PFSK-1 (cell line): Measurements from ENCODE around the gene DPF3.

Source experiments
- FOXP2 ChIP-seq: optimal IDR thresholded peaks from 2 replicates; pipeline ENCODE3; 2011; ENCODE audit warnings: borderline replicate concordance, control low read depth, inconsistent platforms; ENCODE audit not compliant: insufficient read depth; ENCODE audit errors: extremely low read length, extremely low read depth
- POLR2AphosphoS5 ChIP-seq: IDR thresholded peaks from 2 replicates; pipeline ENCODE4 v1.6.1; 2012; ENCODE audit warnings: low read depth, mild to moderate bottlenecking, control low read depth, low read length, moderate library complexity
- SIN3A ChIP-seq: IDR thresholded peaks from 2 replicates; pipeline ENCODE4 v1.6.1; 2012; ENCODE audit warnings: mild to moderate bottlenecking, low read length, moderate library complexity, borderline replicate concordance; ENCODE audit not compliant: insufficient read depth
- TAF1 ChIP-seq: IDR thresholded peaks from 2 replicates; pipeline ENCODE4 v1.6.1; 2012; ENCODE audit warnings: low read length, control low read depth, borderline replicate concordance; ENCODE audit not compliant: insufficient read depth
- TF ChIP-seq, protein P1 (sequence below), 2 experiments: IDR thresholded peaks; 2 replicates each; pipeline versions ENCODE4 v1.6.1 to v1.8.0; 2011 to 2012; ENCODE audit warnings: low read depth in 2 of 2, low read length in 2 of 2, control low read depth in 1 of 2, inconsistent platforms in 1 of 2, mild to moderate bottlenecking in 1 of 2, moderate library complexity in 1 of 2; ENCODE audit not compliant: insufficient read depth in 1 of 2

Gene DPF3

GRCh38 chr14:72706485-72706884 is 187.4 kb downstream of the DPF3 start:
- no peak for TF ChIP-seq TAF1
- no peak for TF ChIP-seq FOXP2
- TF ChIP-seq, protein P1, sequence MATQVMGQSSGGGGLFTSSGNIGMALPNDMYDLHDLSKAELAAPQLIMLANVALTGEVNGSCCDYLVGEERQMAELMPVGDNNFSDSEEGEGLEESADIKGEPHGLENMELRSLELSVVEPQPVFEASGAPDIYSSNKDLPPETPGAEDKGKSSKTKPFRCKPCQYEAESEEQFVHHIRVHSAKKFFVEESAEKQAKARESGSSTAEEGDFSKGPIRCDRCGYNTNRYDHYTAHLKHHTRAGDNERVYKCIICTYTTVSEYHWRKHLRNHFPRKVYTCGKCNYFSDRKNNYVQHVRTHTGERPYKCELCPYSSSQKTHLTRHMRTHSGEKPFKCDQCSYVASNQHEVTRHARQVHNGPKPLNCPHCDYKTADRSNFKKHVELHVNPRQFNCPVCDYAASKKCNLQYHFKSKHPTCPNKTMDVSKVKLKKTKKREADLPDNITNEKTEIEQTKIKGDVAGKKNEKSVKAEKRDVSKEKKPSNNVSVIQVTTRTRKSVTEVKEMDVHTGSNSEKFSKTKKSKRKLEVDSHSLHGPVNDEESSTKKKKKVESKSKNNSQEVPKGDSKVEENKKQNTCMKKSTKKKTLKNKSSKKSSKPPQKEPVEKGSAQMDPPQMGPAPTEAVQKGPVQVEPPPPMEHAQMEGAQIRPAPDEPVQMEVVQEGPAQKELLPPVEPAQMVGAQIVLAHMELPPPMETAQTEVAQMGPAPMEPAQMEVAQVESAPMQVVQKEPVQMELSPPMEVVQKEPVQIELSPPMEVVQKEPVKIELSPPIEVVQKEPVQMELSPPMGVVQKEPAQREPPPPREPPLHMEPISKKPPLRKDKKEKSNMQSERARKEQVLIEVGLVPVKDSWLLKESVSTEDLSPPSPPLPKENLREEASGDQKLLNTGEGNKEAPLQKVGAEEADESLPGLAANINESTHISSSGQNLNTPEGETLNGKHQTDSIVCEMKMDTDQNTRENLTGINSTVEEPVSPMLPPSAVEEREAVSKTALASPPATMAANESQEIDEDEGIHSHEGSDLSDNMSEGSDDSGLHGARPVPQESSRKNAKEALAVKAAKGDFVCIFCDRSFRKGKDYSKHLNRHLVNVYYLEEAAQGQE (IDR thresholded peaks at IDR 0.05; ENCODE audit: insufficient read depth in 1 of 2, low read depth in 2 of 2, low read length in 2 of 2): no peak
- TF ChIP-seq SIN3A: no peak
- no peak for TF ChIP-seq POLR2AphosphoS5

DNA sequence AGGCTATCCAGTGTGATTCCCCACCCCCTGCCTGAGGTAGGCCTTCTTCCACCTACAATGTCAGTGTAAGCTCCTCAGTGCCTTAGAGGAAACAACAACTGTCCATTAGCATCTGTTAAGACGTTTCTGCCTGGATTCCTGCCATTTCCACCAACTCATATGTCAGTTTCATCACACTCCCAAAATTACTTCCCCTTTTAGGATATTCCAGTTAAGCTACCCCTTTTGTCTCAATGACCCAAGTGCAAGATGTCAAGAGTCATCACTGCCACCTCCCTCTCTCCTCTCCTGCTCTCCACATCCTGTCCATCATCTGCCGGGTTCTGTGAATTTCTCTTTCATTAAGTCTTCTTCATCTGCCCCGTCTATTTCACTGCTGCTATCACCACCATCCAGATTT is 189.4 kb downstream of the DPF3 start:
- TF ChIP-seq, protein P1 (IDR thresholded peaks at IDR 0.05; ENCODE audit: insufficient read depth in 1 of 2, low read depth in 2 of 2, low read length in 2 of 2): no peak
- TF ChIP-seq SIN3A: no peak
- TF ChIP-seq POLR2AphosphoS5: no peak
- TF ChIP-seq FOXP2: no peak
- no peak for TF ChIP-seq TAF1

DNA sequence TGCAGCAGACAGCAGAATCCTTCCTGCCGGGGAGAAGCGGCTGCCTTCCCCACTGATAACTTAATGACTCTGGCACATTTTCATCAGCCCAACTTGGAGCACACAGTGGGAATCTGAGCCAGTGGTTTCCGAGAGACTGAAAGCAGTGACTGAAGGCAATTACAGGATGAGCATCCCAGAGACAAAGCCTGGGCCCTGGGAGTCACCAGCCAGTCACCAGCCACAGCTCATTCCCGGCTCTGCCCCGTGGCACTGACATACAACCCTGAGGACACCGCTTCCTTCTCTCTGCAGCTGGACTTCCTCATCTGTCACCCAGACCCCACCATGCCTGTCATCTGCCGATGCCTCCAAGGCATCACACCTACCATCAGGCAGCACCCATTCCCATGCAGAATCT is 192.3 kb downstream of the DPF3 start:
- no peak for TF ChIP-seq FOXP2
- TF ChIP-seq TAF1: no peak
- no peak for TF ChIP-seq POLR2AphosphoS5
- TF ChIP-seq, protein P1 (IDR thresholded peaks at IDR 0.05; ENCODE audit: insufficient read depth in 1 of 2, low read depth in 2 of 2, low read length in 2 of 2): no peak
- TF ChIP-seq SIN3A: no peak

GRCh38 chr14:72701237-72701565 is 192.7 kb downstream of the DPF3 start:
- TF ChIP-seq FOXP2: no peak
- TF ChIP-seq, protein P1 (IDR thresholded peaks at IDR 0.05; ENCODE audit: insufficient read depth in 1 of 2, low read depth in 2 of 2, low read length in 2 of 2): no peak
- no peak for TF ChIP-seq SIN3A
- TF ChIP-seq POLR2AphosphoS5: no peak
- no peak for TF ChIP-seq TAF1
